ENCODE data around the gene TTYH3.
A peak's percentile ranks its signal among the peaks of the same experiment; 100 is the strongest.

The TTYH3 gene

DNA sequence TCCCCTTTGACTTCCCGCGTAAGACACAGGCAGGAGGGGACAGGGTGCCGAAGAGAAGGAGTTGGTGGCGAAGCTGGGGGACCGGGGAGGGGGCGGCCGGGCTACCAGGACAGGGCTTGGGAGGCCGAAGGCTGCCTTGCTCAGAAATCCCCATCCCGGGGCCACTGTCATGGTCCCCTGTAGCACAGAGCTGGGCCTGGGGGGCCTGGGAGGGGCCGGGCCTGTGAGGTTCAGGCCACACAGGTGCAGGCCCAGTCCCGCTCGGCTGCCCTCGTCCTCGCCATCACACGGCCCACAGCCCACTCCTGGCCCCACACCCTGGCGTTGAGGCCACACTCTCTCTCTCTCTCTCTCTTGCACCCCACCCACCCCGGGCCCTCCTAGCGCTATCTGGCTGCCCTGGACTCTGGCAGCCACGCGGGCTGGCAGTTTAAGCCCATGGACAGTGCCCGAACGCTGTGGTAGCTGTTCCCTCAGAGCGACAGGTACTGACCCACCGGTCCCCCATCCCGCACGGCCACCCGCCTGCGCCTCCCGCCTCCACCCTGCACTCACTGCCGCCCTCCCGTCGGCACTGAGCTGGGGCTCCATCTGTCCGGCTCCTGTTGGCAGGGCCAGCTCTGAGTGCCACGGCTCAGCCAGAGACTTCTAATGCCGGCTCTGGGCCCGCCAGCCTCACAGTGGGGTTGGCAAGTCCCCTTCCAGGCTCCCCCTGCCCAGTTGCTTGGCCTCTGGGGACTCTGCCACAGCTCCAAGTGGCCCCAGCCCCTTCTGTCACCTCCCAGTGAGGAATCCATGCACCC, 28.0 kb downstream of the TTYH3 start:
- H3K27ac ChIP-seq: 0 out of 2 replicates have a peak overlapping the region, but pooled peaks have one; percentile 25

DNA sequence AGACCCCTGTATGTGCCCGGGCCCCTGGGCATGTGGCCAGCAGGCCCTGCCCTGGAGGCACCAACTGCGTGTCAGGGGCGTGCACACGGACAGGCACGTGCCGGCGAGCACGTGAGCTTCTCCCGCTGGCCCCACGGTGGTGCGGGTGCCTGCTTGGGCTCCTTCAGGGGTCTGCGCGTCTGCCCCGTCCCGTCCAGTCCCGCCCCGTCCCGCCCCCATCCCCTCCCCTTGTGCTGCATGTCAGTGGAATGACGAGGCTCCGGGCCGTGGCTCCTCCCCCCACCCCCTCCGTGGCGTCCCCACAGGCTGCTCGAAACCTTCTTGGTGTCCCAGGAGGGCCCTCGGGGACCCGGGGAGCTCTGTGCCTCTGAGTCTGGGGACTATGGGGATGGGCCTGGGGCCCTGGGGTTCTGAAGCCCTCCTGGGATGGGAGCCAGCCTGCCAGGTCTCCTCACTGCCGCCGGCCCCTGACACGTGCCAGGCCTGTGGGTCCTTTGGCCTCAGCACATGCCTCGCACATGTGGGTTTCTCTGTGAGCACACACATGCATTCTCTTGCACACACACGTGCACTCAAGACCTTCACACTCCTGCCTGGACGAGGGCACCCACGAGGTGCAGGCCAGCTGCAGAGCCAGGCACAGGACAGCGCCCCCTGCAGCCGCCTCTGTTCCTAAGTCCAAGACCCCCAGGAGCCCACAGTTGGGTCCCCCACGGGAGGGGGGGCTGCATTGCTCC, 28.7 kb downstream of the TTYH3 start:
- DNase-seq (ENCODE audit: low read depth, low spot score): no peak
- H3K27ac ChIP-seq: 0 out of 2 replicates have a peak overlapping the region, but pooled peaks have one; percentile 25
- no peaks in the 10 kb centered on the region for H3K9me3 ChIP-seq (ENCODE audit: low read depth, low read length)
- TF ChIP-seq FOXP2 (optimal IDR thresholded peaks at IDR 0.05; ENCODE audit: control extremely low read depth, extremely low read length, insufficient read depth) (no peak), EZH2 (IDR thresholded peaks at IDR 0.05) (no peak), POLR2AphosphoS5 (IDR thresholded peaks at IDR 0.05; ENCODE audit: borderline replicate concordance, low read depth, low read length) (no peak)
- H3K9ac ChIP-seq (ENCODE audit: insufficient read length): no peak overlapping the region
- H3K36me3 ChIP-seq (ENCODE audit: insufficient read depth, low read length): no peaks in the 10 kb centered on the region; the same call in 1 of the 2 replicates
- H3K4me3 ChIP-seq: no peak overlapping the region

More for the DNA sequence above, 28.0 kb downstream of the TTYH3 start:
- no peaks in the 10 kb centered on the region; the same call in 1 of the 2 replicates for H3K36me3 ChIP-seq (ENCODE audit: insufficient read depth, low read length)
- no peak for TF ChIP-seq EZH2 (IDR thresholded peaks at IDR 0.05)
- no peak for TF ChIP-seq FOXP2 (optimal IDR thresholded peaks at IDR 0.05; ENCODE audit: control extremely low read depth, extremely low read length, insufficient read depth)
- no peak for TF ChIP-seq POLR2AphosphoS5 (IDR thresholded peaks at IDR 0.05; ENCODE audit: borderline replicate concordance, low read depth, low read length)
- H3K9me3 ChIP-seq (ENCODE audit: low read depth, low read length): no peaks in the 10 kb centered on the region
- H3K4me3 ChIP-seq: no peak overlapping the region
- DNase-seq (ENCODE audit: low read depth, low spot score): no peak
- H3K9ac ChIP-seq (ENCODE audit: insufficient read length): no peak overlapping the region

DNA sequence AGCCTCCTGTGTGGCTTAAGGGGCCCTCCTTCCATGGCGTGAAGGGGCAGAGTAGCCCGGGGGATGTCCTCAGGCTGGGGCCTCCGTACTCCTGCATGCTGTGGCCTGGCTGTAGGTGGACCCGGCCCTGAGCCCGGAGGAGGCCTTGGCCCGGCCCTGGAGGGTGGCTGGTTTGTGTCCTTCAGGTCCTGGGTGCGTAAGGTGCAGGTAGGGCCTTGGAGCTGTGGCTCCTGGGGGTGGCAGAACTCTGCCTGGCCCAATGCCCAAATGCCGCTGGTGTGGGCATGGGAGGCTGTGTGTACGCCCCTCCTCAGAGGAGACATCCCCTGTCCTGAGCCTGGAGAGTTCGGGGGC, 29.3 kb downstream of the TTYH3 start:
- Histone ChIP-seq H3K27ac (no peak overlapping the region), H3K36me3 (ENCODE audit: insufficient read depth, low read length) (no peaks in the 10 kb centered on the region; the same call in 1 of the 2 replicates), H3K9me3 (ENCODE audit: low read depth, low read length) (no peaks in the 10 kb centered on the region), H3K9ac (ENCODE audit: insufficient read length) (no peak overlapping the region), H3K4me3 (no peak overlapping the region)
- no peak for DNase-seq (ENCODE audit: low read depth, low spot score)
- TF ChIP-seq EZH2 (IDR thresholded peaks at IDR 0.05) (no peak), POLR2AphosphoS5 (IDR thresholded peaks at IDR 0.05; ENCODE audit: borderline replicate concordance, low read depth, low read length) (no peak), FOXP2 (optimal IDR thresholded peaks at IDR 0.05; ENCODE audit: control extremely low read depth, extremely low read length, insufficient read depth) (no peak)

DNA sequence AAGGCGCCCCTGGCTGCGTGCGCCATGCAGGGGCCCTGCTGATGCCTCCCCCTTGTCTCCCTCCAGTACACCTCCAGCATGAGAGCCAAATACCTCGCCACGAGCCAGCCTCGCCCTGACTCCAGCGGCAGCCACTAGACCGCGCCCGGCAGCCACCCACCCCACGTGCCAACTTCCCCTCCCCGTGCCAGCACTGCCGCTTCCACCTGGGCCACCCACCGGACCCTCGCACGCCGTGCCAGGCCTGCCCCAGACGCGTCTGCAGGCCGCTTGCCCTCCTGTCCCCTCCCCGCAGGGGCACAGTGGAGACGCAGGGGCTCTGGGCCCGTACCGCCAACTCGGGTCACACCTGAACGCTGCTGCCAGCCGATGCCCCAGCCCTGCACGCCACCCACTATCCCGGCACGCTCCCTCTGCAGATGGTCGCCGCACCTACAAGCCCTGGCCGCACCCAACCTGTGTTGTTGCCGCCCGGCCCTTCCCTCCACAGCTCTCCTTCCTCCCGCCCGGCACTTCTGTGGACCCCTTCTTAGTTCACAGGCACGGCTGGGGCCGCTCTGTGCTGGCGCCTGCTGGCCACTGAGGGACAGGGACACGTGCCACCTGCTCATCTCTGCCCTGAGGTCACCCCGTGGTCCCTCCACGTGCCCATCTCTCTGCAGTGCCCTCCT, 30.0 kb downstream of the TTYH3 start:
- H3K9ac ChIP-seq (ENCODE audit: insufficient read length): no peak overlapping the region

DNA sequence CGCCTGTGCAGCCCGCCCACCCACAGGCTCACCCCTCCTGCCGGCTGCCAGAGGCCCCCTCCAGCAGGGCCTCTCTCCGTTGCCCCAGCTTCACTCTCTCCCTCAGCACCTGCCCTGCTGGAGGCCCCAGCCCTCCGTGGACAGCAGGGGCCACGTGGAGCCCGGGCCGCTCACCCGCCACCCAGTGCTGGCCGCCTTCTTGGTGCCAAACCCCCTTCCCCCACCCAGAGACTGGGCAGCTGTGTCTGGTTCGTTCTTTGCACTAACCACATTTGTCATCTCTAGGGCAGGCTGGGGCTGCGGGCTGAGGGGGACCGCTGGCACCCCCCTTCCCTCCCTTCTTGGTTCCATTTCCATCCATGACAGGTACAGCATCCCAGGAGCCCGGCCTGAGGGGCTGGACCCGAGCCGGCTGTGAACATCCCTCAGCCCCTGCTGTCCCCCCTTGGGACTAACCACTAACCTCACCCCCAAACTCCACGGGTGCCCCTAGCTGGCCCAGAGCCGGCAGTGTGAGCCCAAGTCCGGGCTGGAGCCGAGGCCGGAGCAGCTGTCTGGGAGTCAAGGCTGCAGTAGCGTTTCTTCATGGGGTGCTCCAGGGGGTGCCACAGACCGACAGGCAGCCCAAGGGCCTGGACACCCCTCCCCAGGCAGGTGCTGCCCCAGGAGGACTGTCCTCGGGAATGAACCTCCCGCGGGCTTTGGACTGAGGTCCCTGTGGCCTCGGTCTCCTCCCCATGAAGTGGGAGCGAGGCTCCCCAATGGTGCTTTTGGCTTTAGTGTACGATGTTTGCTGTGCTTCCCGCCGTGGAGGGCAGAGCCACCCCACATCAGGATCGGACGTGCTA, 30.7 kb downstream of the TTYH3 start:
- Histone ChIP-seq H3K27ac (no peak overlapping the region), H3K9ac (ENCODE audit: insufficient read length) (no peak overlapping the region), H3K4me3 (no peak overlapping the region), H3K36me3 (ENCODE audit: insufficient read depth, low read length) (no peaks in the 10 kb centered on the region; the same call in 1 of the 2 replicates), H3K9me3 (ENCODE audit: low read depth, low read length) (no peaks in the 10 kb centered on the region)
- no peak for DNase-seq (ENCODE audit: low read depth, low spot score)
- no peak for TF ChIP-seq FOXP2 (optimal IDR thresholded peaks at IDR 0.05; ENCODE audit: control extremely low read depth, extremely low read length, insufficient read depth)

More for the DNA sequence above, 30.0 kb downstream of the TTYH3 start:
- Histone ChIP-seq H3K36me3 (ENCODE audit: insufficient read depth, low read length) (no peaks in the 10 kb centered on the region; the same call in 1 of the 2 replicates), H3K4me3 (no peak overlapping the region), H3K9me3 (ENCODE audit: low read depth, low read length) (no peaks in the 10 kb centered on the region), H3K27ac (no peak overlapping the region)
- DNase-seq (ENCODE audit: low read depth, low spot score): no peak
- TF ChIP-seq FOXP2 (optimal IDR thresholded peaks at IDR 0.05; ENCODE audit: control extremely low read depth, extremely low read length, insufficient read depth) (no peak), POLR2AphosphoS5 (IDR thresholded peaks at IDR 0.05; ENCODE audit: borderline replicate concordance, low read depth, low read length) (no peak), EZH2 (IDR thresholded peaks at IDR 0.05) (no peak)

DNA sequence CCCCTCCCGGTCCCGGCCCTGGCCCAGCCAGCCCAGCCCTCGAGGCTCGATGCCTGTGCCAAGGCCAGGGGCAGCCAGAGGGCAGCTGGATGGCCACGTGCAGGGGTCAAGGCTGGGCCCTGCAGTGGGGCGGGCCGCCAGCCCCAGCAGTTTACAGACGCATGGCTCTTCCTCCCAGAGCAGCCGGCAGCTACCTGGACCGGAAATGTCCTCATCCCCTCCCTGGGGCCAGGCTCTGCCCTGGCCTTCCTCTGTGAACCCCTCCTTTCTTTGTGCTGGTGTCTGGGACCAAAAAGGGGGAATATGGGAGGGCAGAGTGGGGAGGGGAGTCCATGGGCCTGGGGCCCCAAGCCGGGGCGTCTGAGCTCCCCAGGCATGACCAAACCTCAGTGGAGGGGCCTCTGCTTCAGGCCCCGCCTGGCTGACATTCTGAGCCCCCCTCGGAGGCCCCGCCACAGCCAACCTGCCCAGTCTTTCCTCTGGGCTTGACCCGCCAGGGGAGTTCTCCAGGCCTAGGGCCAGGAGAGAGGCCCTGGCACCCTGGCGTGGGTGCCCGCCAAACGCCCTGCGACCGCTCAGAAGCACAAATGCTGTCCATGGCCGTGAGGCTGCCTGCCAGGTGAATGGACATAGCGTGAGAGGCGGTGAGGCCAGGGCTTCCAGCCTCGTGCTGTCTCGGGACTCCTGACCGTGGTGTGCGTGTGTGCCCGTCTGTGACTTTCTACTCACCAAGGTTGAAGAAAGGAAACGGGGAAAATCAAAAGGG, 31.5 kb downstream of the TTYH3 start:
- no peaks in the 10 kb centered on the region; the same call in 1 of the 2 replicates for H3K36me3 ChIP-seq (ENCODE audit: insufficient read depth, low read length)
- no peak for DNase-seq (ENCODE audit: low read depth, low spot score)
- no peak for TF ChIP-seq FOXP2 (optimal IDR thresholded peaks at IDR 0.05; ENCODE audit: control extremely low read depth, extremely low read length, insufficient read depth)
- no peak for TF ChIP-seq EZH2 (IDR thresholded peaks at IDR 0.05)
- no peak for TF ChIP-seq POLR2AphosphoS5 (IDR thresholded peaks at IDR 0.05; ENCODE audit: borderline replicate concordance, low read depth, low read length)
- no peaks in the 10 kb centered on the region for H3K9me3 ChIP-seq (ENCODE audit: low read depth, low read length)
- no peak overlapping the region for H3K9ac ChIP-seq (ENCODE audit: insufficient read length)
- no peak overlapping the region for H3K27ac ChIP-seq
- no peak overlapping the region for H3K4me3 ChIP-seq

DNA sequence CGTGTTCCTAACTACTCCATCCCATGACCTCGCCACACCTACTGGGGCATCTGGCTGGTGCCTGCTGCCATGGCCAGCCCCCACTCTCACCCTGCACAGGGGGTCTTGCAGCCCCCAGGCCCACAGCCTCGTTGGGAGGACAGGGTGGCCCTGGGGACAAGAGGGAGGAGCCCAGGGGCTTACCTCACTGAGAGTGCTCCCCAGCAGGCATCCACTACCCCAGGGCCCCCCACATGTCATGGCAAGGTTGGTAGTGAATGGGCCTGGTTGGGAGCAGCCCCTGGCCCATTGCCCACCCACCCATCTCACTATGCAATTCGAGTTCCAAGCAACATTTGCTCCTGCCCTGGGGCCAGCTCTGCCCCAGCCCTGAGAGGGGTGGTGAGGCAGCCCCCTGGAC, 32.2 kb downstream of the TTYH3 start:
- Histone ChIP-seq H3K27ac (no peak overlapping the region), H3K9me3 (ENCODE audit: low read depth, low read length) (no peaks in the 10 kb centered on the region), H3K36me3 (ENCODE audit: insufficient read depth, low read length) (no peaks in the 10 kb centered on the region), H3K9ac (ENCODE audit: insufficient read length) (no peak overlapping the region), H3K4me3 (no peak overlapping the region)
- no peak for DNase-seq (ENCODE audit: low read depth, low spot score)
- TF ChIP-seq EZH2 (IDR thresholded peaks at IDR 0.05): no peak
- no peak for TF ChIP-seq POLR2AphosphoS5 (IDR thresholded peaks at IDR 0.05; ENCODE audit: borderline replicate concordance, low read depth, low read length)
- TF ChIP-seq FOXP2 (optimal IDR thresholded peaks at IDR 0.05; ENCODE audit: control extremely low read depth, extremely low read length, insufficient read depth): no peak

All from SK-N-MC (cell line).